Heart right ventricle (tissue), 16 donors: ENCODE results near the gene MAP7D3. TPM values are rescaled to one million over a fixed set of nuclear protein-coding genes. Genes with fewer than 3 reads are reported as not detected.

ENCODE experiments used
- ATAC-seq, 8 donors: fragments of 200-7000 bp; cut with Tn5 transposase; one replicate each; pipeline ENCODE4 v1.9.1; 2020; ENCODE audit warnings: mild to moderate bottlenecking in 8 of 8, moderate library complexity in 8 of 8, moderate number of reproducible peaks in 1 of 8
- DNase-seq, 2 donors: peaks; one replicate each; pipeline ENCODE4 v3.0.0-alpha.2; 2020
- H3K27ac ChIP-seq, 10 donors: fragments of 200-600 bp; sonication (generic) in 2 of 10; one replicate each; pipeline versions ENCODE4 v1.5.0 to v1.8.0; 2020 to 2022; ENCODE audit warnings: mild to moderate bottlenecking in 3 of 10
- H3K27me3 ChIP-seq, 7 donors: fragments of 200-600 bp; one replicate each; pipeline ENCODE4 v1.8.0; 2021 to 2022; ENCODE audit warnings: mild to moderate bottlenecking in 2 of 7
- H3K36me3 ChIP-seq, 9 donors: fragments of 200-600 bp; sonication (generic) in 1 of 9; one replicate each; pipeline versions ENCODE4 v1.5.0 to v1.8.0; 2020 to 2022; ENCODE audit warnings: mild to moderate bottlenecking in 2 of 9
- H3K4me1 ChIP-seq, 9 donors: fragments of 200-600 bp; sonication (generic) in 1 of 9; one replicate each; pipeline versions ENCODE4 v1.5.0 to v1.8.0; 2020 to 2022; ENCODE audit warnings: mild to moderate bottlenecking in 4 of 9
- H3K4me3 ChIP-seq, 10 donors: fragments of 200-600 bp; sonication (generic) in 2 of 10; one replicate each; pipeline versions ENCODE4 v1.5.0 to v1.8.0; 2020 to 2022; ENCODE audit warnings: mild to moderate bottlenecking in 7 of 10, moderate library complexity in 2 of 10
- H3K9me3 ChIP-seq, 11 donors: fragments of 200-600 bp in 10 of 11; sonication (generic) in 2 of 11; one replicate each; pipeline versions ENCODE4 v1.5.0 to v1.8.0; 2013 to 2022; ENCODE audit warnings: mild to moderate bottlenecking in 2 of 11, control low read depth in 1 of 11, moderate library complexity in 1 of 11
- WGBS, 2 donors: extraction: QIAGEN DNeasy Blood & Tissue Kit; methylation state at CpG; one replicate each; pipeline ENCODE4 v1.1.7; 2013; ENCODE audit warnings: inconsistent platforms in 1 of 2; 5-methylcytosine and 5-hydroxymethylcytosine counted together
- intact Hi-C, 10 donors: fragments of 100-400 bp; cut with DNase I; formaldehyde crosslinking; loops; one replicate each; pipeline versions ENCODE4 v1.11.1 to v1.14.2; 2022
- polyA plus RNA-seq, 2 donors: library from polyadenylated mRNA; stranded (reverse); fragments of 200-250 nt; gene quantifications; one replicate each; pipeline ENCODE4 v1.2.3, GENCODE V29; 2013
- total RNA-seq, 10 donors: library from RNA; stranded (reverse); fragmentation: NEBNext Ultra II Directional in 3 of 10; extraction: Animal tissue kit (Norgen Biotek cat#: 25700) in 3 of 10; gene quantifications; one replicate each; pipeline versions ENCODE4 v1.2.1 to v1.2.4, GENCODE V29; 2021 to 2023
- TF ChIP-seq, protein P1 (sequence below), 9 donors: fragments of 200-600 bp; sonication (generic) in 2 of 9; IDR thresholded peaks; one replicate each; pipeline versions ENCODE4 v1.5.0 to v1.8.0; 2021 to 2022; ENCODE audit warnings: antibody characterized with exemption in 9 of 9, mild to moderate bottlenecking in 5 of 9, moderate library complexity in 1 of 9
- donor health status: Arrhythmogenic right ventricular cardiomyopathy.
- donor health status: ischemic (EF 13 %, LVEDD 7.1; RV severe dilation, severe dysfunction).
- donor health status: healthy with polysubstance abuse.
- donor health status: DM: no; HTN: yes; CAD: no.
- donor health status: DM: no; HTN: no; CAD: no.
- donor health status: ischemic (EF 25% LVEDD 6.9; RV normal size, moderate dysfunction).
- donor health status: ischemic (EF 25% LVEDD 5.7; RV mildly dilated, moderate dysfunction).
- donor health status: healthy.
- donor health status: DM: yes; HTN: yes; CAD: no.
- donor health status: Ischemic cardiomyopathy.
- donor health status: ischemic (EF 35%, LVEDD 5.7; RV mildly dilated, moderate dysfunction).
- donor health status: nonischemic (EF 11% LVEDD 7.7; RV severe dilation, severe dysfunction).
- donor health status: DM: yes; HTN: yes; CAD: no.
- donor health status: PGD.
- donor health status: ischemic (EF 29% LVEDD 5.4; RV normal size, mild dysfunction).
- donor health status: nonischemic (EF 23%, LVEDD 6.1; RV moderate dilation, normal function).

Gene MAP7D3
- total and polyA plus RNA-seq, 12 donors: 8.1 to 16.2 (median 14.0) TPM

DNA sequence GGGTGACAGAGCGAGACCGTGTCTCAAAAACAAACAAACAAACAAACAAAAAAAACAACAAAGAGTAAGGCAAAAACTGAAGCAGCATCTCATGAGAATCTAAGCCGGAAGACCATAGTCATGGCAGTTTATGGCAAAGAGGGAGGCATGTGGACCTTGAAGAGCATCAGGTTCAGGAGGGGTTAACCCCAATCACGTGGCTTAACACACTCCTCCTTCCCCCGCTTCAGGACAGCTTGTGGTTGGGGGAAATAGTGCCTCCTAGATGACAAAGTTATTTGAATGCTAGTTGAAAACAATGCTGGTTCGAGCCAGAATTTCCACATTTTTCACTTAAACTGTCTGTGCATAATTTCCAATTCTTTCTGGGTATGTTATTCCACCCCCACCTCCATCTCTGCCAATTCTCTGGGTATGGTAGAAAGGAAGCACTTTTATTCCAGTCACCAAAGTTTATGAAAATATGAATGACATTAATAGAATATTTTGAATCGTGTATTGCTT is 11.7 kb upstream of the MAP7D3 start:
- intact Hi-C loops: loop anchor here in 2 of 10 donors (10.0 kb wide), 1 partner anchor 98 kb away; no protein-coding TSS in a partner anchor
- ATAC-seq: no peak
- TF ChIP-seq, protein P1, sequence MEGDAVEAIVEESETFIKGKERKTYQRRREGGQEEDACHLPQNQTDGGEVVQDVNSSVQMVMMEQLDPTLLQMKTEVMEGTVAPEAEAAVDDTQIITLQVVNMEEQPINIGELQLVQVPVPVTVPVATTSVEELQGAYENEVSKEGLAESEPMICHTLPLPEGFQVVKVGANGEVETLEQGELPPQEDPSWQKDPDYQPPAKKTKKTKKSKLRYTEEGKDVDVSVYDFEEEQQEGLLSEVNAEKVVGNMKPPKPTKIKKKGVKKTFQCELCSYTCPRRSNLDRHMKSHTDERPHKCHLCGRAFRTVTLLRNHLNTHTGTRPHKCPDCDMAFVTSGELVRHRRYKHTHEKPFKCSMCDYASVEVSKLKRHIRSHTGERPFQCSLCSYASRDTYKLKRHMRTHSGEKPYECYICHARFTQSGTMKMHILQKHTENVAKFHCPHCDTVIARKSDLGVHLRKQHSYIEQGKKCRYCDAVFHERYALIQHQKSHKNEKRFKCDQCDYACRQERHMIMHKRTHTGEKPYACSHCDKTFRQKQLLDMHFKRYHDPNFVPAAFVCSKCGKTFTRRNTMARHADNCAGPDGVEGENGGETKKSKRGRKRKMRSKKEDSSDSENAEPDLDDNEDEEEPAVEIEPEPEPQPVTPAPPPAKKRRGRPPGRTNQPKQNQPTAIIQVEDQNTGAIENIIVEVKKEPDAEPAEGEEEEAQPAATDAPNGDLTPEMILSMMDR (IDR thresholded peaks at IDR 0.05): no peak
- Histone ChIP-seq H3K27ac (no peak overlapping the region), H3K4me1 (peaks cover 0 to 27% (median 6%) of the 10 kb centered on the region in 9 donors), H3K4me3 (no peak overlapping the region), H3K9me3 (no peaks in the 10 kb centered on the region), H3K27me3 (peaks cover 0 to 13% (median 0%) of the 10 kb centered on the region in 7 donors), H3K36me3 (no peaks in the 10 kb centered on the region)
- no peak for DNase-seq
- 66 to 73% methylated on average over 7 of the region's 7 CpGs for WGBS, 2 donors

DNA sequence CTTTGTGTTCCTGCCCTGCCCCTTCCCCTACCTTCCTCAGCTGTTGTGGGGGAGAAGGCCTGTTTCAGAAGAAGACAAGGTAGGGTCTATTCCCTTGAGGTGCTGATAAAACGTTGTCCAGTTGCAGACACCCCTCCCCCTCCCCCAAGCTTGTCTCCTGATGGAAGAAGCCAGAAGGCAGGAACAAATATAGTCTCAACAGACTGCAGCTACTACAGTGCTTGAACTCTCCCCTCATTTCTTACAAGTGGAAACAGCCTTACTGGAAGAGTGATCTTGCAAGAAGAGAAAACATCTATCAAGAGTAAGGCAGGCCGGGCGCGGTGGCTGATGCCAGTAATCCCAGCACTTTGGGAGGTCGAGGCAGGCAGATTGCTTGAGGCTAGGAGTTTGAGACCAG is 11.0 kb upstream of the MAP7D3 start:
- H3K4me1 ChIP-seq: peaks cover 0 to 27% (median 6%) of the 10 kb centered on the region in 9 donors
- TF ChIP-seq, protein P1 (IDR thresholded peaks at IDR 0.05): no peak
- H3K36me3 ChIP-seq: no peaks in the 10 kb centered on the region
- H3K4me3 ChIP-seq: no peak overlapping the region
- H3K27me3 ChIP-seq: peaks cover 0 to 13% (median 0%) of the 10 kb centered on the region in 7 donors
- ATAC-seq: peak in 2 of 8 donors; percentile 17 to 39
- intact Hi-C loops: loop anchor here in 2 of 10 donors (10.0 kb wide), 1 partner anchor 97 kb away; no protein-coding TSS in a partner anchor
- no peaks in the 10 kb centered on the region for H3K9me3 ChIP-seq
- DNase-seq: no peak
- 71 to 76% methylated on average over 5 of the region's 5 CpGs for WGBS, 2 donors
- H3K27ac ChIP-seq: no peak overlapping the region

DNA sequence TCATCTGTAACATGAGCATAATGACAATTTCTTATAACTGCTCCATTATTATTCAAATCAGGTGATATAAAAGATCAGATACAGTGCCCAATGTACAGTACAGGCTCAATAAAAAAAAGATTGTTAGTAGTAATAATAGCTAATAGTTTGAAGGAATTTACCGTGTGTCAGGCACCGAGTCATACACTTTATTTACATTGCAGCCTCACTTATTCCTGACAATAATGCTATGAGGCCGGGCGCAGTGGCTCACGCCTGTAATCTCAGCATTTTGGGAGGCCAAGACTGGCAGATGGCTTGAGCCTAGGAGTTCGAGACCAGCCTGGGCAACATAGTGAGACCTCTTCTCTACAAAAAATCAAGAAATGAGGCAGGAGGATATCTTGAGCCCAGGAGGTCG is 10.1 kb upstream of the MAP7D3 start:
- H3K4me1 ChIP-seq: peaks cover 0 to 27% (median 6%) of the 10 kb centered on the region in 9 donors
- H3K36me3 ChIP-seq: no peaks in the 10 kb centered on the region
- TF ChIP-seq, protein P1 (IDR thresholded peaks at IDR 0.05): no peak
- WGBS, 2 donors: 92% methylated on average over 7 of the region's 7 CpGs
- H3K9me3 ChIP-seq: no peaks in the 10 kb centered on the region
- peaks cover 0 to 13% (median 0%) of the 10 kb centered on the region in 7 donors for H3K27me3 ChIP-seq
- no peak for DNase-seq
- no peak overlapping the region for H3K4me3 ChIP-seq
- intact Hi-C loops: loop anchor here in 2 of 10 donors (10.0 kb wide), 1 partner anchor 97 kb away; no protein-coding TSS in a partner anchor
- H3K27ac ChIP-seq: no peak overlapping the region
- ATAC-seq: no peak

GRCh38 chrX:136260776-136261175 is 9.6 kb upstream of the MAP7D3 start:
- DNase-seq: no peak
- H3K27me3 ChIP-seq: peaks cover 0 to 13% (median 0%) of the 10 kb centered on the region in 7 donors
- peaks cover 0 to 27% (median 6%) of the 10 kb centered on the region in 9 donors for H3K4me1 ChIP-seq
- TF ChIP-seq, protein P1 (IDR thresholded peaks at IDR 0.05): no peak
- H3K27ac ChIP-seq: peak overlapping the region in 3 of 10 donors; percentile 9 to 60 (median 16)
- H3K36me3 ChIP-seq: no peaks in the 10 kb centered on the region
- intact Hi-C loops: loop anchor here in 2 of 10 donors (10.0 kb wide), 1 partner anchor 96 kb away; no protein-coding TSS in a partner anchor
- ATAC-seq: no peak
- no peak overlapping the region for H3K4me3 ChIP-seq
- H3K9me3 ChIP-seq: no peaks in the 10 kb centered on the region
